Naive thymus-derived CD8-positive, alpha-beta T cell (primary cell): ENCODE measurements around the gene PADI1. TPM values are rescaled to one million over a fixed set of nuclear protein-coding genes. Genes with fewer than 3 reads are reported as not detected.

Source experiments
- ATAC-seq, 2 donors: fragments of 150-1000 bp; cut with Tn5 transposase in 1 of 2; sonication (Bioruptor Pico), chemical (Tn5 transposase) in 1 of 2; 1 replicate in 1 of 2; 2 replicates in 1 of 2; pipeline ENCODE4 v1.10.0; 2021; ENCODE audit warnings: mild to moderate bottlenecking in 2 of 2, moderate library complexity in 2 of 2
- POLR2A ChIA-PET: fragments of 350-600 bp; sonication (Branson Sonifier 250); formaldehyde crosslinking; loops from one replicate; lab custom pipeline; 2021; ENCODE audit warnings: antibody characterized with exemption; lab: Charles Lee
- DNase-seq, 10 donors: peaks; one replicate each; pipeline versions ENCODE4 v3.0.0 to v3.0.0-alpha.2; 2020 to 2022
- H3K27ac Mint-ChIP-seq, 10 donors: one replicate each; pipeline ENCODE4 v1.8.0; 2020 to 2022; ENCODE audit warnings: mild to moderate bottlenecking in 10 of 10, mixed read lengths in 10 of 10, moderate library complexity in 4 of 10, inconsistent platforms in 1 of 10
- H3K27me3 Mint-ChIP-seq, 5 donors: one replicate each; pipeline ENCODE4 v1.8.0; 2021 to 2022; ENCODE audit warnings: mixed read lengths in 5 of 5
- H3K36me3 Mint-ChIP-seq, 3 donors: one replicate each; pipeline ENCODE4 v1.8.0; 2020 to 2022; ENCODE audit warnings: mixed read lengths in 3 of 3, mild to moderate bottlenecking in 2 of 3, inconsistent platforms in 1 of 3
- H3K4me1 Mint-ChIP-seq, 4 donors: one replicate each; pipeline ENCODE4 v1.8.0; 2021 to 2022; ENCODE audit warnings: mixed read lengths in 4 of 4
- H3K4me3 Mint-ChIP-seq, 10 donors: one replicate each; pipeline ENCODE4 v1.8.0; 2020 to 2022; ENCODE audit warnings: mild to moderate bottlenecking in 10 of 10, mixed read lengths in 10 of 10, moderate library complexity in 6 of 10, inconsistent platforms in 1 of 10
- H3K9me3 Mint-ChIP-seq, 9 donors: one replicate each; pipeline ENCODE4 v1.8.0; 2020 to 2022; ENCODE audit warnings: mixed read lengths in 9 of 9, mild to moderate bottlenecking in 3 of 9, inconsistent platforms in 1 of 9, moderate library complexity in 1 of 9
- polyA plus RNA-seq, 3 donors: library from polyadenylated mRNA; unstranded; fragments of 300-500 nt; fragmentation: Illumina TruSeq; gene quantifications; one replicate each; pipeline ENCODE4 v1.2.3, GENCODE V29; 2021
- total RNA-seq, 8 experiments: library from RNA in 2 of 8; stranded (reverse) in 2 of 8; gene quantifications; one replicate each; pipeline ENCODE4 v1.2.3 and lab custom pipeline; 2021 to 2026

The PADI1 gene
- total and polyA plus RNA-seq, 5 experiments from 2014 or later: not detected

DNA sequence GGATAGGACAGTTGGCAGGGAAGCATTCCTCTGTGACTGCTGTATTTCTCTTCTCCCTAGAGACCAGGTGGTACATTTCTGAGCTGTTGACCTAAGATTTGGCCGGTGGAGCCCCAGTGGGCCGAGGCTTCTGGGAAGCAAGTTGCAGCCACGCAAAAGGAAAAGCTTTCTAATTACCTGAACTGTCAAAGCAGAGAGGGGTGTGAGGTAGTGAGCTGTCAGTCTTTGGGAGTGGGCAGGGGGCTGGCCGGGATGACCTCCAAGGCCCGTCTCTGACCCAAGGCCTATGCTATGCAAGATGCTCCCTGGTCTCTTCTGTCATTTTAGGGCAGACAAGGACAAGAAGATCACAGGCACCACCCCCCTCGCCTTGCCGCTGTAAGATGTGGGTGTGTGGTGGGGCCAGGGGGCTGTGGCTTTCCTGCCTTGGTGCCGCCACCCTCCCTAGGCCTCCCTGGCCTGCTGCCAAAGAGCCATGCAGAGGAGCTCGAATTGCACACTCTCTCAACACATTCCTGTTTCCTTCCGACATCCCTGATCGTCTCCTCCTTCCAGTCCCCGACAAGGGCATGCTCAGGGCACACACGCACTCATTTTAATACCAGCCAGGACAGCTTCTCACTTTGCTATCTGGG, 7.7 kb downstream of the PADI1 start:
- H3K9me3 Mint-ChIP-seq: no peaks in the 10 kb centered on the region
- H3K36me3 Mint-ChIP-seq: no peaks in the 10 kb centered on the region
- H3K4me1 Mint-ChIP-seq: peaks cover 37 to 52% (median 49%) of the 10 kb centered on the region in 4 donors
- peak overlapping the region; percentile 53 to 85 (median 72) for H3K4me3 Mint-ChIP-seq
- POLR2A ChIA-PET: interaction anchor here (0.7 to 1.7 kb wide), 3 partner anchors 8 to 43 kb away, joined by 3 to 7 read pairs (median 3); partner anchors contain the start of gene PADI1
- ATAC-seq (peak; percentile 87 to 94), DNase-seq (peak; percentile 68 to 94 (median 82))
- peak overlapping the region in 8 of 10 donors; percentile 1 to 89 (median 30) for H3K27ac Mint-ChIP-seq
- H3K27me3 Mint-ChIP-seq: peaks cover 39 to 82% (median 62%) of the 10 kb centered on the region in 5 donors

DNA sequence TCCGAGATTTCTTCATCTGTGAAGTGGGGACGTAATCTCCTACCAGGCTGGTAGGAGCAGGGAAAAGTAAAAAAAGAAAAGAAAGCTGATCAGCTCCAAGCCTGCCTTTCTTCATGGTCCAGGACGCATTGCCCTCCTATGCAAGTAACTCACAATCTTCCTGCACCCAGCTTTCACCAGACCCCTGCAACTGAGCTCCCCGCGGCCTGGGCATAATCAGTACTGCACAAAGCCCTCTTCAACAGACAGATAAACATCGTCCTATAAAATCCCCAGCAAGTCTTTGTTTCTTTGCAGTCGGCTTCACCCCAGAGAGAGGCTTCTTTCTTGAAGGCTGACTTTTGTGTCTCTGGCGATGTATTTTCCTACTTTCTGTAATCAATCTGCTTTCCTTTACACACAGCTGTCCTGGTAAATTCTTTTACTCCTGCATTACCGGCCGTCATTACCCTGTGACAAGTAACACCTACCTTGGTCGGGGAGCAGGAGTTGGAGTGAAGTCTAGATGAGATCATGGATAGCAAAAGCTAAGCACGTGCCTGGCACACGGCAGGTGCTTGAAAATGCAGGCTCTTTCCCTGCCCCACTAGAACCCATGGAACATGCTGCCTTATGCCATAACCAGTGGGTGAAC, 8.3 kb downstream of the PADI1 start:
- H3K36me3 Mint-ChIP-seq: no peaks in the 10 kb centered on the region
- H3K27me3 Mint-ChIP-seq: peaks cover 40 to 78% (median 59%) of the 10 kb centered on the region in 5 donors
- ATAC-seq: peak; percentile 23 to 45
- H3K4me3 Mint-ChIP-seq: peak overlapping the region; percentile 53 to 85 (median 72)
- peaks cover 34 to 47% (median 42%) of the 10 kb centered on the region in 4 donors for H3K4me1 Mint-ChIP-seq
- peak in 3 of 10 donors; percentile 13 to 32 (median 15) for DNase-seq
- H3K9me3 Mint-ChIP-seq: no peaks in the 10 kb centered on the region
- H3K27ac Mint-ChIP-seq: peak overlapping the region in 4 of 10 donors; percentile 1 to 74 (median 28)
- POLR2A ChIA-PET: interaction anchor here (0.6 to 1.7 kb wide), 3 partner anchors 9 to 104 kb away, joined by 3 to 7 read pairs (median 6); partner anchors contain the start of gene PADI1

GRCh38 chr1:17213782-17214148, 8.8 kb downstream of the PADI1 start:
- no peak for DNase-seq
- Mint-ChIP-seq H3K9me3 (no peaks in the 10 kb centered on the region), H3K27me3 (peaks cover 40 to 74% (median 59%) of the 10 kb centered on the region in 5 donors), H3K4me1 (peaks cover 34 to 47% (median 40%) of the 10 kb centered on the region in 4 donors), H3K27ac (peak overlapping the region in 1 of 10 donors; percentile 44), H3K4me3 (peak overlapping the region in 3 of 10 donors; percentile 70 to 85 (median 74)), H3K36me3 (no peaks in the 10 kb centered on the region)
- POLR2A ChIA-PET: interaction anchor here (0.6 kb wide), 1 partner anchor 105 kb away, joined by 6 read pairs; no protein-coding TSS in a partner anchor
- ATAC-seq: no peak

DNA sequence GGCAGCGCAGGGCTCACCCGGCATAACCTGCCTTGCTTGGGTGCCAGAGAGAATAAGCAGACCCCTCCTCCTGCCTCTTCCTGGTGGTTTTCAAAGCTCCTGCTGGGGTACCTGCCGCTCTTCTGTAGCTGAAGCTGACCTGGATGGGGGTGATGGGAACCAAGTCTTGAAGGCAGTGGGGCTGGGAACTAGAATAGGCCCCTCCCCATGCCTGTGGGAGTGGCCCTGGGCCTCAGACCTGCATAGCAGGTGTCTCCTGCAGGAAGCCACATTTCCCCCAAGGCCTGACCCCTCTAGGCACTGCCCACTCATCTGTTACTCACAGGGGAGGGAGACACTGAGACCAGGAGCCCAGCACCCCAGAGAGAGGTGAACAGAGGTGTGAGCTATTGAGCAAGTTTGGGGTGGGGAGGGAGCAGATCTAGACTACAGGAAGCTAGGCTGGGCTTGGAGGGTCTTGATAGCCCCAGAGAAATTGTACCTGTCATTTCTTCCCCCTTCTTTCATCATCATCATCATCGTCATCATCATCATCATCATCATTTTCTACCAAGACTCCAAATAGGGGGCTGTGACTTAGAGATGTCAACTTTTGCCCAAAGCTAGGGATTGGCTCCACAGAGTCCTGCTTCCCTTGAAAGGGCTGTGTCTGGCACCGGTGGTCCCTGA, 10.1 kb downstream of the PADI1 start:
- DNase-seq (no peak), ATAC-seq (no peak)
- Mint-ChIP-seq H3K9me3 (no peaks in the 10 kb centered on the region), H3K36me3 (no peaks in the 10 kb centered on the region), H3K27me3 (peaks cover 35 to 66% (median 51%) of the 10 kb centered on the region in 5 donors), H3K4me1 (peaks cover 32 to 47% (median 37%) of the 10 kb centered on the region in 4 donors), H3K27ac (no peak overlapping the region), H3K4me3 (no peak overlapping the region)
- POLR2A ChIA-PET: no interaction called here

DNA sequence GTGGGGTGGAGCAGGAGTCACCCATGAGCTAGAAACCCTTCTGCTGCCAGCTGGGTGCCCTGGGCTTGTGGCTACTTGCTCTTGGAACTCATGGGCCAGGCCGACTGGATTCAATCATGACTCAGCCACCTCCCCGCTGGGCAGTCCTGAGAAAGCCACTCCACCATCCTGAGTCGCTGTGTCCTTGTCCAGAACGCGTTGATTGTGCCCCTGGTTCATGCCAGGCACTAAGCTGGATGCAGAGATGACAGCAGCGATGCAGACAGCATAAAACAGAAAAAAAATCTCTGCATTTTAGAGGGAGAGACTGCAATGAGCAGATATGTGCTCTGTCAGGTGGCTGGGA, 10.6 kb downstream of the PADI1 start:
- no peaks in the 10 kb centered on the region for H3K9me3 Mint-ChIP-seq
- peaks cover 33 to 61% (median 48%) of the 10 kb centered on the region in 5 donors for H3K27me3 Mint-ChIP-seq
- H3K36me3 Mint-ChIP-seq: no peaks in the 10 kb centered on the region
- POLR2A ChIA-PET: no interaction called here
- peaks cover 29 to 44% (median 37%) of the 10 kb centered on the region in 4 donors for H3K4me1 Mint-ChIP-seq
- no peak overlapping the region for H3K4me3 Mint-ChIP-seq
- no peak for DNase-seq
- H3K27ac Mint-ChIP-seq: no peak overlapping the region
- ATAC-seq: no peak

GRCh38 chr1:17216078-17216477, 11.2 kb downstream of the PADI1 start:
- H3K27ac Mint-ChIP-seq: no peak overlapping the region
- POLR2A ChIA-PET: no interaction called here
- H3K27me3 Mint-ChIP-seq: peaks cover 28 to 58% (median 42%) of the 10 kb centered on the region in 5 donors
- ATAC-seq (no peak), DNase-seq (no peak)
- no peaks in the 10 kb centered on the region for H3K9me3 Mint-ChIP-seq
- H3K36me3 Mint-ChIP-seq: no peaks in the 10 kb centered on the region
- H3K4me1 Mint-ChIP-seq: peaks cover 29 to 38% (median 33%) of the 10 kb centered on the region in 4 donors
- no peak overlapping the region for H3K4me3 Mint-ChIP-seq

DNA sequence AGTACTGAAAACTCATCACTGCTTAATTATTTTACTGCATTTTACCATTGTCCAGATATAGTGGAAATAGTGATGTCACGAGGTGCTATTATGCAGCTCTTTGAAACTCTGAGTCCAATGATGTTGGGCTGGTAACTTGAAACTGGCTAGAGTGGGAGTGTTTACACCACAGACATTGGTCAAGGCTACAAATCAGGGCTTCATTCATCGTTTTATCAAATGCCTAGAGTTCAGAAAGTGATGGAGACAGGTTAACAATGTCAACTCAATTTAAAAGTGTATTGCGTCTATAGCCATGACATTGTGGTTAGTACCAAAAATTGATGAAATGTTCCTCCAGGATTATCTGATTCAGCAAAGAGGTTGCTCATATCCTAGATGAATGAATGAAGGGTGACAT, 12.7 kb downstream of the PADI1 start:
- Mint-ChIP-seq H3K9me3 (no peaks in the 10 kb centered on the region), H3K27me3 (peaks cover 30 to 58% (median 48%) of the 10 kb centered on the region in 5 donors), H3K4me3 (no peak overlapping the region), H3K4me1 (peaks cover 16 to 26% (median 24%) of the 10 kb centered on the region in 4 donors), H3K27ac (no peak overlapping the region), H3K36me3 (no peaks in the 10 kb centered on the region)
- ATAC-seq (no peak), DNase-seq (no peak)
- POLR2A ChIA-PET: no interaction called here

DNA sequence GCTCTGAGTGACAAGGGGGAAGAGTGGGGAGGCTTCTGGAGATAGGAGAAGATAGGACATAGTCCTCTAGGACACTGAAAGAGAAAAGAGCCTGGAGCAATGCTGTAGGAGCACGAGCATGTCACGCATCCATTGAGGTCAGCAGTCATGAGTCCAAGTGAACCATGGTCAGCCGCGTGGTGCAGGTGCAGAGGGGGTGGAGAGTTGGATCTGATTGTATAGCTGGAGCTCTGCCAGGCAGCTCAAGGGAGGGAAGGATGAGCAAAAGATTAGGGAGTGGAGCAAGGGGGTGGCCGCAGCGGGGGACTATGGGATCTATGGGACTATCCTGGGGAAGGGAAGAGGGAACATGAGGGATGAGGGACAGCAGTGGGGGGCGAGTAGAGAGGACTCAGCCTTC, 14.0 kb downstream of the PADI1 start:
- no peak for DNase-seq
- Mint-ChIP-seq H3K27ac (no peak overlapping the region), H3K4me3 (no peak overlapping the region), H3K36me3 (no peaks in the 10 kb centered on the region), H3K4me1 (peaks cover 2 to 13% (median 11%) of the 10 kb centered on the region in 4 donors), H3K27me3 (peaks cover 19 to 52% (median 36%) of the 10 kb centered on the region in 5 donors), H3K9me3 (no peaks in the 10 kb centered on the region)
- POLR2A ChIA-PET: no interaction called here
- ATAC-seq: no peak

GRCh38 chr1:17220287-17220686, 15.4 kb downstream of the PADI1 start:
- no peak for DNase-seq
- Mint-ChIP-seq H3K27me3 (peaks cover 14 to 39% (median 24%) of the 10 kb centered on the region in 5 donors), H3K4me3 (no peak overlapping the region), H3K4me1 (peaks cover 0 to 11% (median 4%) of the 10 kb centered on the region in 4 donors), H3K9me3 (no peaks in the 10 kb centered on the region), H3K36me3 (peaks cover 0 to 2% (median 0%) of the 10 kb centered on the region in 3 donors), H3K27ac (no peak overlapping the region)
- ATAC-seq: no peak
- POLR2A ChIA-PET: no interaction called here

GRCh38 chr1:17222557-17222956, 17.6 kb downstream of the PADI1 start:
- H3K4me1 Mint-ChIP-seq: no peaks in the 10 kb centered on the region
- ATAC-seq: no peak
- H3K4me3 Mint-ChIP-seq: no peak overlapping the region

DNA sequence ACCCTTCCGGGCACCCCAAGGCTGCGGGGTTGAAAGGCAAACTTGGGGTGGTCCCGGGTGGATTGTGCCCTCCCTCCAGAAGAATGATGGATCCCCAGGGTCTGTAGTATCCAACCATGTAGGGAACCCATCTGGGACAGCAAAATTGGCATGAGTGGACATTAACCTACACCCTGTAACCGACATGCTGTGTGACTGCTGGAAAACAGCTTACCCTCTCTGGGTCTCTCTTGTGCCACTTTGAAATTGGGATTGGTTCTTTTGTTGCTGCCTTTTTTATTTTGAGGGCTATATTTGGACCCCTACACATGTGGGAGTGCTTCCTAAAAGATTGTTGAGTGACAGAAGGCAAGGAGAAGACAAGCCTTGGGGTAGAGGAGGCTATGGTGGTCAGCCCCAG, 19.5 kb downstream of the PADI1 start:
- no peak overlapping the region for H3K27ac Mint-ChIP-seq
- POLR2A ChIA-PET: interaction anchor here (0.9 kb wide), 1 partner anchor 31 kb away, joined by 3 read pairs; no protein-coding TSS in a partner anchor
- H3K4me3 Mint-ChIP-seq: no peak overlapping the region
- no peak for ATAC-seq
- H3K27me3 Mint-ChIP-seq: peaks cover 4 to 21% (median 11%) of the 10 kb centered on the region in 5 donors
- no peaks in the 10 kb centered on the region for H3K4me1 Mint-ChIP-seq
- no peak for DNase-seq
- H3K36me3 Mint-ChIP-seq: peaks cover 0 to 2% (median 0%) of the 10 kb centered on the region in 3 donors
- H3K9me3 Mint-ChIP-seq: no peaks in the 10 kb centered on the region

More at GRCh38 chr1:17222557-17222956, 17.6 kb downstream of the PADI1 start:
- H3K27me3 Mint-ChIP-seq: peaks cover 5 to 20% (median 11%) of the 10 kb centered on the region in 5 donors
- no peak for DNase-seq
- POLR2A ChIA-PET: no interaction called here
- H3K36me3 Mint-ChIP-seq: peaks cover 0 to 2% (median 0%) of the 10 kb centered on the region in 3 donors
- no peaks in the 10 kb centered on the region for H3K9me3 Mint-ChIP-seq
- H3K27ac Mint-ChIP-seq: no peak overlapping the region

DNA sequence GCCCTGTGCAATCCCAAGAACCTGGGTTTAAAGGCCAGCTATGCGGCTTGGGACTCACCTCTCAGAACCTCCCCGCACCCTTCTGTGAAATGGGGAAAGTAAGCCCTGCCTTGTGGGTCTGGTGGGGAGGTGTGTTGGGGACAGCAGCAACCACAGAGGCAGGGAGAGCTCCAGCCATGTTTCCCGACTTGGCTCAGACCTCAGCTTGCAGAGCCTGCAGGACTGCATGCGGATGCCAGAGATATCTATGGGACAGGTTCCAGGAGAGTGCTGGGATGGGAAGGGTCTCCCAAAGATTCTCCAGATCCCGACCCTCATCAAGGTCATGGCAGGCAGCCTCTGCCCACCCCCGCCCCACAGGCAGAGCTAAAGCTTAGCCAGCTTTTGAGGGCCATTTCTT, 20.2 kb downstream of the PADI1 start:
- peaks cover 4 to 28% (median 11%) of the 10 kb centered on the region in 5 donors for H3K27me3 Mint-ChIP-seq
- ATAC-seq (no peak), DNase-seq (no peak)
- no peak overlapping the region for H3K4me3 Mint-ChIP-seq
- POLR2A ChIA-PET: interaction anchor here (0.9 kb wide), 1 partner anchor 31 kb away, joined by 3 read pairs; no protein-coding TSS in a partner anchor
- H3K36me3 Mint-ChIP-seq: peaks cover 0 to 2% (median 0%) of the 10 kb centered on the region in 3 donors
- no peaks in the 10 kb centered on the region for H3K9me3 Mint-ChIP-seq
- H3K4me1 Mint-ChIP-seq: no peaks in the 10 kb centered on the region
- no peak overlapping the region for H3K27ac Mint-ChIP-seq
